Stimulated activated CD4-positive, alpha-beta T cell treated with anti-CD3 and anti-CD28 coated beads, TNF-alpha, amount 100 ng/mL, for 4 hours (primary cell): Measurements from ENCODE around the gene CBX3.
A peak's percentile ranks its signal among the peaks of the same experiment; 100 is the strongest.
"Not testable (repeated sequence)": the region's sequence is repeated elsewhere in the genome, so short reads cannot be mapped to it uniquely, and the experiment has no call there.

ENCODE experiments used
- DNase-seq, 3 experiments: peaks; one replicate each; pipeline ENCODE4 v3.0.0-alpha.2; 2020; ENCODE audit warnings: low read depth in 3 of 3

CBX3 gene

DNA sequence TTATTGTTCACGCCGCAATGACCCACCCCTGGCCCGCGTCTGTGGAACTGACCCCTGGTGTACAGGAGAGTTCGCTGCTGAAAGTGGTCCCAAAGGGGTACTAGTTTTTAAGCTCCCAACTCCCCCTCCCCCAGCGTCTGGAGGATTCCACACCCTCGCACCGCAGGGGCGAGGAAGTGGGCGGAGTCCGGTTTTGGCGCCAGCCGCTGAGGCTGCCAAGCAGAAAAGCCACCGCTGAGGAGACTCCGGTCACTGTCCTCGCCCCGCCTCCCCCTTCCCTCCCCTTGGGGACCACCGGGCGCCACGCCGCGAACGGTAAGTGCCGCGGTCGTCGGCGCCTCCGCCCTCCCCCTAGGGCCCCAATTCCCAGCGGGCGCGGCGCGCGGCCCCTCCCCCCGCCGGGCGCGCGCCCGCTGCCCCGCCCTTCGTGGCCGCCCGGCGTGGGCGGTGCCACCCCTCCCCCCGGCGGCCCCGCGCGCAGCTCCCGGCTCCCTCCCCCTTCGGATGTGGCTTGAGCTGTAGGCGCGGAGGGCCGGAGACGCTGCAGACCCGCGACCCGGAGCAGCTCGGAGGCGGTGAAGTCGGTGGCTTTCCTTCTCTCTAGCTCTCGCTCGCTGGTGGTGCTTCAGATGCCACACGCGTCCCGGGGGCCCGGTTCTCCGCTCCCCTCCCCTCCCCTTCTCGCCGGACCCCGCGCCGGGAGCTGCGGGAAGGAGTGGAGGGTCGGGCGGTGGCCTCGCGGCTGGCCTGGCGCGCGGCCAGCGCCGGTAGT is at the start of gene CBX3:
Gene CBX3, plus strand, starts transcription at position 499 of the 772 bp plus-strand sequence. CDS start 1,254 bp downstream, outside the sequence.
- DNase-seq, result peak; percentile 70 to 78 (median 72)

DNA sequence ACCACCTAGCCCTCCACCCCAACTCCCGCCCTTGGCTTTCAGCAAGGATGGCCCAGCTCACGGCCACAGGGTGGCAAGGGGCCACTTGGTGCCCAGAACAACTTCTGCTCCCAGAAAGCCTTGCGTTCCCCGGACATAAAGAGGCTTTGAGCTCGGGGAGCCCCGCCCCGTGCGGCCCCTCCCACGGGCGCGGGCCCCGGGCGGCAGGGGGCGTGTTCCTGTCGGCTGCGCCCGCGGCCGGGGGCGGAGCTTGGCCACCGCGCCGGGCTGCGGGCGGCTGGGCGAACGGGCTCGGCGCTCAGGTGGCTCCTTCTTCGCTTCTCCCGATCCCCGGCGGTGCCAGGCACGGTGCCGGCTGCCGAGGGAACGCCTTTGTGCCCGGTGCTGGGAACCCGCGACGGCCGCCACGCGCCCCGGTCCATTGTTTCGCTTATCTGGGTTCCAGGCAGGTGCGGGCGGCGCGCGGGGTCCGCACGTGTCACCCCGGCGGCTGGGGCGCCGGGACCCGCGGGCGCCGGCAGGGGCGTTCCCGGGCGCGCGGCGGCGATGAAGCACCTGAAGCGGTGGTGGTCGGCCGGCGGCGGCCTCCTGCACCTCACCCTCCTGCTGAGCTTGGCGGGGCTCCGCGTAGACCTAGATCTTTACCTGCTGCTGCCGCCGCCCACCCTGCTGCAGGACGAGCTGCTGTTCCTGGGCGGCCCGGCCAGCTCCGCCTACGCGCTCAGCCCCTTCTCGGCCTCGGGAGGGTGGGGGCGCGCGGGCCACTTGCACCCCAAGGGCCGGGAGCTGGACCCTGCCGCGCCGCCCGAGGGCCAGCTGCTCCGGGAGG is 49.4 kb upstream of the CBX3 start, which contains the start of gene NFE2L3:
Gene NFE2L3, plus strand, starts transcription at position 246 of the 829 bp plus-strand sequence. Its CDS starts 301 bp downstream, at position 547.
- DNase-seq, result peak; percentile 70 to 75 (median 74)

DNA sequence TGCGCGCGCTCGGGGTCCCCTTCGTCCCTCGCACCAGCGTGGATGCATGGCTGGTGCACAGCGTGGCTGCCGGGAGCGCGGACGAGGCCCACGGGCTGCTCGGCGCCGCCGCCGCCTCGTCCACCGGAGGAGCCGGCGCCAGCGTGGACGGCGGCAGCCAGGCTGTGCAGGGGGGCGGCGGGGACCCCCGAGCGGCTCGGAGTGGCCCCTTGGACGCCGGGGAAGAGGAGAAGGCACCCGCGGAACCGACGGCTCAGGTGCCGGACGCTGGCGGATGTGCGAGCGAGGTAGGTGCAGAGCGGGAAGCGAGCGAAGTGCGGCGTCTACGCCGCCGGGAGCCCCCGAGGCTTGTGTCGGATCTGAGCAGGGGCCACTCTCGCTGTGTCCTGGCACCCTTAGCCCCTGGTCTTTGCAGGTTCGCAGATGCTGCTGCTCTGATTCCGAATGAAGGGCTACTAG is 48.7 kb upstream of the CBX3 start:
- DNase-seq, result peak in 2 of 3 experiments; percentile 11 to 15

DNA sequence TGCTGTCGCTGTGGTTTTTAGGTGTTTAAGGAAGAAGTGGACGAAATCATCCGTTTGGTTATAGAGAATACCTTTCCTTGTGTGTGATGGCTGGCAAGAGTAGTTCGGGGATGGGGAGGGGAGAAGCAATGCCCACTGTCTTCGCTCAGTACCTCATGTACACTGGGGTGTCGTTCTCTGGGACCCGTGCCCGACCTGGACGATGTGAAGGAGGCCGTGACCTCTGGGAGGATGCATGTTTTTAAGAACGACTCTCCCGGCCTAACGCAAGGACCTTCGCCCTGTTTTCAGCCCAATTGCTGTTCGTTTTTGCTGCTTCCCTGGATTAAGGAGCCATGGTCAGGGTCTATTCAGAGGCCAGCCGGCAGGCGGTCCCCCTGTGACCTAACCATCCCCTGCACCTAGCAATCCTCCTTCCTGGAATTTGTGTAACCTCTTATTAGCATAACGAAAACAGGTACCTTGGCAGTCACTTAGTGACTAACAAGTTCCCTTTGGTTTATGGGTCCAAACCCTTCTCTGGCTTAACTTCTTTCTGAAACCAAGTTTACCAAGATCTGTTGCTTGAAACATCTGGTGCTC is 48.2 kb upstream of the CBX3 start:
- DNase-seq, result no peak

DNA sequence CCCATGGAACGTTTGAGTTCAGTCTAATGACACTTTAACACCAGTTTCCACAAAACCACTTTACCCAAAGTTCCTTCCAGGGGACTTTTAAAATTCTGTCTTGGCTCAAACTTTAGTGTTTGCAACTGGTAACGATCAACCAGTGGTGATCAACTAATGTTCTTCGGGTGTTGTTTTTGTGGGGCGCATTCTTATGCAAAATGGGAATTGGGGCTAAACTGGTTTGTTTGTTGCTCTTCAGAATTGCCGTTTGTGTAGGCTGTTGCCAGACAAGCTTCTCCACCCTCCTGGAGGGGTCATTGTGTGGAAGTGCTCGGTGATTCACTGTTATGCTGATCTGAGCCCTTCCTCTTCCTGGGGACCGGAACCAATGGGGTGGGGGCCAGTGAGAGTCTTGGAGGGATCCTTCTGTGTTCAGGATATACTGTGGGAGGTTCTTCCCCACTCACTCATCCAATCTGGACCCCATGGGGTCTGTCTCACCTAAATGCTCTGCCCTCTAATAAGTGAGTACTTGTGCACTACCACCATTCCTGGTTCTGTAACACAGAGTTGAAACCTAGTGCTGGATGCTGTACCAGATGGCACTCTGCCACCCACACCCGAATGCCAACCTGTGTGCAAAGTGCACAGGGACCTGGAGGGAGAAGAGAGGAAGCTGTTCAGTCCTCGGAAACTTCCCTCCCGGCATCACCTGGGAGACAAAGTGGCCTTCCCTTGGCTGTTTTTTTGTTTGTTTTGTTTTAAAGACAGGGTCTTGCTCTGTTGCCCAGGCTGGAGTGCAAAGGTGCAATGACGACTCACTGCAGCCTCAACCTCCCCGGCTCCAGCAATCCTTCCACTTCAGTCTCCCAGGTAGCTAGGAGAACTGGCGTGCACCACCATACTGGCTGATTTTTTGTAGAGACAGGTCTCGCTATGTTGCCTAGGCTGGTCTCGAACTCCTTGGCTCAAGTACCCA is 47.4 kb upstream of the CBX3 start:
- no peak for DNase-seq

DNA sequence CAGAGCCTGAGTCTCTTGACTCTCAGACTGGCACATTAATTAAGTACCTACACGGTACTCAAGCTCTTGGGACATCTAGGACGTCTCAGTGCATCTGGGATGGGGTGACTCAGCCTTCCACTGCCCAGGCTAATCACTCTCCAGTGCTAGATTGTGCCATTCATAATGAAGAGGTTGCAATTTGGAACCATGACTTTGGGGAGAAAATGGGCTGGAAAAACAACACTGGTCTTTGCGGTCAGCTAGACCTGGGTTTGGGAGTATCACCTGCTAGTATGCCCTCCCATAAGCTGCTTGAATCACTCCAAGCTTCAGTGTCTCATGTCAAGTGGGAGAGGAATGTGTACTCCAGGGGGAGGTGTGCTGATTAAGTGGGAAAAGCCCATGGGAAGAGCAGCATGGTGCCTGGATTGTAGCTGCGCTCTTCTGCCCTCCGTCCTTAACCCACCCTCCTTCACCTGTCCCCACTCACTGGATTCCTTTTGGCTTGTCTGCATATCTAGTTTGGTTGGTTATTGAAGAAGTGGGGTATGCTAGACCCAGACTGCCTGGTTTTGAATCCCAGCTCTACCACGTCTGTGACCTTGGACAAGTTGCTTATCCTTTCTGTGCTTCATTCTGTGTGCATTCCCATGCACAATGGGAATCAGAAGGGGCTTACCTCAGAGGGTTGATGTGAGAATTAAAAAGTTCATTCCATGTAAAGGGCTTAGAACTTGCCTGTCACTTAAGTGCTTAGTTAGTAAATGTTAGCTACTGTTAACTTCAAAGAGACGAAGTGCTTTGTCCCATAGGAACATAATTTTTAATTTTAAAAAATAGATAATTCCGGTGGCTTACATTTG is 45.8 kb upstream of the CBX3 start:
- DNase-seq, result no peak

DNA sequence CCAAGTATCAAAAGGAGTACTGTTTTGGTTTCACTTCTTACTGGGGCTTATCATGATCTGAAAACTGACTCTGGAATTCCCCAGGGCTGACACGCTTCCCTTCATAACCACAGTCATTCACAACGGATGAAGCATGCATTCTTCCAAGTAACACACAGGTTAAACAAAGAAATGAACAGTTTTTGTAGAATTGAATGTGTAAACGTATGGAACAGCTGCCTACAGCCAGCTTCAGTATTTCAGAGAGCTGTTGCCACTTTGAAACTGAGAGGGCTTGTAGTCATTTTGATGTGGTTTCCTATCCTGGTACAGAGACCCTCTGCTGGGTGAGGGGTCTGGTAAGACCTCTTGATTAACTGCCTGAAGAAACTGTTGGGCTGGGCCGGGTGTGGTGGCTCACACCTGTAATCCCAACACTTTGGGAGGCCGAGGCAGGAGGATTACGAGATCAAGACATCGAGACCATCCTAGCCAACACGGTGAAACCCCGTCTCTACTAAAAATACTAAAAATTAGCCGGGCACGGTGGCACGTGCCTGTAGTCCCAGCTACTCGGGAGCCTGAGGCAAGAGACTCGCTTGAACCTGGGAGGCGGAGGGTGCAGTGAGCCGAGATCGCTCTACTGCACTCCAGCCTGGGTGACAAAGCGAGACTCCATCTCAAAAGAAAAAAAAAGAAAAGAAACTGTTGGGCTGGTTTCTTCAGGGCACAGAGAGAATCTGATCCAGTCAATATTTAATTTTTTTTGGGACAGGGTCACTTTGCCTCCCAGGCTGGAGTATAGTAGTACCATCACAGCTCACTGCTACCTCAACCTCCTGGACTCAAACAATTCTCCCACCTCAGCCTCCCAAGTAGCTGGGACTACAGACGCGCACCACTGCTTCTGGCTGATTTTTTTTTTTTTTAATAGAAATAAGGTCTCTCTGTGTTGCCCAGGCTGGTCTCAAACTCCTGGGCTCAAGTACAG is 44.8 kb upstream of the CBX3 start:
- DNase-seq, result peak in 2 of 3 experiments; percentile 31 to 39

DNA sequence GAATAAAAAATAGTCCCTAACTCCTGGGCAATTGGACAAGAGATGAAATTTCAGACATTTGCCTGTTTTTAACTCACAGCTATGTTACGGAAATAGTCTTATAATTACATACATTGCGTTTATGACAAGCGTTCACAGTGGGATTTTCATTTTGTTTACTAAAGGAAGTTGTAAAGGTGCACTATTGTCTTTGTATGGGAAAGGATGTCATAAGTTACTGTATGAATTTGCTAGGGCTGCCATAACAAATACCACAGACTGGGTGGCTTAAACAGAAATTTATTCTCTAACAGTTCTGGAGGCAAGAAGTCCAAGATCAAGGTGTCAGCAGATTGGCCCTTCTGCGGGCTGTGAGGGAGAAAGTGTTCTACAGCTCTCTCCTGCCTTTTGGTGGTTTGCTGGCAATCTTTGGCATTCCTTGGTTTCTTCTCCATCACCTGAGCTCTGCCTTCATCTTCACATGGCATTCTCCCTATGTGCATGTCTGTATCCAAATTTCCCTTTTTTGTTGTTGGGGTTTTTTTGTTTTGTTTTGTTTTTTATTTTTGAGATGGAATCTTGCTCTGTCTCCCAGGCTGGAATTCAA is 43.9 kb upstream of the CBX3 start:
- DNase-seq, result no peak

DNA sequence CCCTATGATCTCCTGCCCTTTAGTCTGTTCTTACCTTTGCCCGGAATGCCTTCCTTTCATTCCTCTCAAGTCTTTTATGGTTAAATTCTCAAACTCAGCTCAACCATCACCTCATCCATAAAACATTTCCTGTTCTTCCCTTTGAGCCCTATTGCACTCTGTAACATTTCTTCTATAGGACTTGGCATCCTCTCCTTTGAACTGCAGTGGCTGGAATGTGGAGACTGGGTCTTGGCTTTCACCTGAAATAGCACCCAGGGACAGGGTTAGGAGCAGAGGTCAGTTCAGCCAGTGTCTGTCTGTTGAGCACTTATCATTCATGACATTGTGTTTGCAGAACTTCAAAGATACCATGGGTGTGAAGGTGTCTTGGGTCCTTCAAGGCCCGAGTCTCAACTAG is 42.3 kb upstream of the CBX3 start:
- no peak for DNase-seq

DNA sequence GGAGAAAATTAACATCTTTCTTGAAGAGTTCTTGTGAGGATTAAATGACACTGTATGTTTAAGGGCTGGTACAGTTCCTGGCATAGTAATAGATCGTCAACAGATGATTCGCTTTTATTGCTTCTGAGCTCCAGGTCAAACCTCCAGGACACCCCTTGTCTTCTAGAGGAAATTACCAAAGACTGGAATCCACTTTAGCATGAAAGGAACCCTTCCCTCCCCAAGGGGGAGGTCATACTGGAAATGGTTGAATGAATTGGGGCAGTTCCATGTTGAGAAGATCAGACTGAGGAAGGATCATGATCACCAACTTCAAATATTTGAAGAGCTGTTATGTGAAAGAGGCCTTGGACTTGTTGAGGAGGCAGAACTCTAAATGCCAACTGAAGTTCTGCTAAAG is 40.6 kb upstream of the CBX3 start:
- no peak for DNase-seq

DNA sequence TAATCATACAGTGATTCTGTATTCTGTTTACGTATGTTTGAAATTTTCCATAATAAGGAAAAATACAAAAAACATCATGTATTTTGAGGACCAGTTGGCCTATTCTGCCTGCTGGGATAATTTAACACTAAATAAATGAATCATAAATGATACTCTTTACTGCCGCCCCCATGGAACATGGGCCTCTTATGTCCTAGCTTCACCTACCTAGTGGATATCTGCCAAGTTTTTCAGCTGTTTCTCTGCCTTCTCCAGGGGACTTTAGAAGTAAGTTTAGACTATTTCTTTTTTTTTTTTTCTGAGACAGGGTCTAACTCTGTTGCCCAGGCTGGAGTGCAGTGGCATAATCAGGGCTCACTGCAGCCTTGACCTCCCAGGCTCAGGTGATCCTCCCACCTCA is 39.1 kb upstream of the CBX3 start:
- no peak for DNase-seq

DNA sequence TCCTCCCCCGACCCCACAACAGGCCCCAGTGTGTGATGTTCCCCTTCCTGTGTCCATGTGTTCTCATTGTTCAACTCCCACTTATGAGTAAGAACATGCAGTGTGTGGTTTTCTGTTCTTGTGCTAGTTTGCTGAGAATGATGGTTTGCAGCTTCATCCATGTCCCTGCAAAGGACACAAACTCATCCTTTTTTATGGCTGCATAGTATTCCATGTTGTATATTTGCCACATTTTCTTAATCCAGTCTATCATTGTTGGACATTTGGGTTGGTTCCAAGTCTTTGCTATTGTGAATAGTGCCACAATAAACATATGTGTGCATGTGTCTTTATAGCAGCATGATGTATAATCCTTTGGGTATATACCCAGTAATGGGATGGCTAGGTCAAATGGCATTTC is 37.7 kb upstream of the CBX3 start:
- DNase-seq, result not testable (repeated sequence)

DNA sequence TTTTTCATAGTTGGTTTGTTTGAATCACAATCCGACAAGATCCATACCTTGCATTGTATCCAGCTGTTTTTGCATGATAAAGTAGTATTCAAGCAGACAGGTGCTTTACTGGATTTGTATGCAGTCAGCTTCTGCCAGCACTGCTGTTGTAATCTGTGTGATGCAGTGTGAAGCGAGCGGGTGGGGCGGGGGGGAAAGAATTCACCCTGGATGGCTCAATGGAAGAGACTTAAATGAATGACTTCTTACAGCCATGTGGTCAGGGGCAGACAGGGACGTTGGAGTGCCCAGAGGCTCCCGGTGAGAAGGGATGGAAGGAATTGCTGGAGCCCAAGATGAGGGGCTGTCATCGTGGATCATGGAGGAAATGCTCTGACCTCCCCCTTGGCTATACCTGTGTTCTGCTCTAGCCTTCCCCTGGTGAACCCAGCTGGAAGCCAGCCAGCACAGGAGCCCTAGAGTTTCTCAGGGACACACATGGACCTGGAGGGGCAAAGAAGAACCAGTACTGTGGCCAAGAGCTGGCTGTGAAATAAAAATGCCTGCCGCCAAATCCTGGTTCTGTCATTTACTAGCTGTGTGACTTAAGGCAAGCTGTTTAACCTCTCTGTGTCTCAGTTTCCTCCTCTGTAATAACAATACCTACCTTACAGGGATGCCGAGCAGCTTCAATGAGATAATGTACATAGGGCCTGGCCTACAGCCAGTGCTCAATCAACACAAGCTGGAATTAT is 35.4 kb upstream of the CBX3 start:
- no peak for DNase-seq

DNA sequence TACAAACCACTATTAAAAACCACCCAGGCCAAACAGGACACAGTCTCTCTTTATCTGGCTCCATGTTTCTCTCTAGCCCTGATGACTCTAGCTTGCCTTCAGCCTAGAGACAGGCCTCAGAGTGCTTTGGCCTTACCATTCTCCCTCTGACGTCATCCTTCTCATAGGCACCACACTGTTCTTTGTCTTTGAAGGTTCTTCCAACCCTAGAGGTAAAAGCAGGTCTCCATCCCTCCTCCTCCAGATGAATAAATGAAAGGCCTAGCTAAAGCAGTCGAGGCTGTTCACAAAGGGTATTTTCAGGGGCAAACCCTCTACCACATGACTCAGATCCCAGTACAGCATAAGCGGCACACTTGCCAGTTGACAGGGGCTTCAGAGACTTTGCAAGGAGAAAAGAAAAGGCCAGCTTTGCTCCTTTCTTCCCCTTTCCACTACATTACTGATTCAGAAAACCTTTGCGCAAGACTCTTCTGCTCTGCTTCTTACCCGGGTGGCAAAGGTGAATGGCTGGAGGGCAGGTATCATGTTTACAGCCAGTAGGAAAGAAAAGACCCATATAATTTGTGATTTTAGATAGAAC is 34.8 kb upstream of the CBX3 start:
- DNase-seq, result no peak

DNA sequence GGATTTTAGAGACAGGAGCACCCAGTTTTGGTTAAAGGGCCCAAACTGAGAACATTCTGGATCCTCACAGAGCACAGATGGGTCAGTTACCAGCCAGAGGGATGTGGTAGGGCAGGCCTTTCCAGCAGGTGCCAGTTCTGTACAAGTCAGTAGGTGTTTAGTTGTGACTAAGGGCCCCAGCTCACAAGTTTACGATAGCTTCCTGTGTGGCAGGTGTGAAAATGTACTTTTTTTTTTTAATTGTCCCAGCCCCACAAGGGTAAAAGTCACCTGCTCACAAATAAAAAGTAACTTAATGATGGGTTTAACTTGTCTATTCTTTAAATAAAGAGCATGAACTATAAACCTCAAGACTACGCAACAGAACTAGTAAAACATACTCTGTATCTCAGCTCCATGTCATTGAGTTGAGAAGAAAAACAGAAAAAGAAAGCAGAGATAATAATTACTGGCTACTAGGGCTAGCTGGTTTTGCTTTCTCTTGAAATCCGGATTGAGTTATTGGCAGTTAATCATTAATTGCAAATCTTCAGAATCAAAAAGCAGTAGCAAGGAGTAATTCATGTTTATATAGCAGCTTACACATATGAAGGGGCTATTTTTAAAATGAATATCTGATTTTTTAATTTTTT is 34.1 kb upstream of the CBX3 start:
- no peak for DNase-seq

DNA sequence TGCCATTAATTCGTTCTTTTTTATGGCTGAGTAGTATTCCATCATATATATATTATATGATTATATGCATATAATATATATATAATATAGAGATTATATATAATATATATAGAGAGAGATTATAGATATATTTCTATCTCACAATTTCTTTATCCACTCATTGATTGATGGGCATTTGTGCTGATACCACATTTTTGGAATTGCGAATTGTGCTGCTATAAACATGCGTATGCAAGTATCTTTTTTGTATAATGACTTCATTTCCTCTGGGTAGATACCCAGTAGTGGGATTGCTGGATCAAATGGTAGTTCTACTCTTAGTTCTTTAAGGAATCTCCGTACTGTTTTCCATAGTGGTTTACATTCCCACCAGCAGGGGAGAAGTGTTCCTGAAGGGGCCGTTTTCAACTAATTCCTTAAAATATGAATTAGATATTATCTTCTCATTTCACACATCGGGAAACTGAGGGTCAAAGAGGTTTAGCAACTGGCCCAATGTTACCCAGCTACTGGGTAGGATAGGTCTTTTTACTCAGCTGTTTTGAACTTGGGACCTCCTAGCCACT is 33.0 kb upstream of the CBX3 start:
- DNase-seq, result no peak

DNA sequence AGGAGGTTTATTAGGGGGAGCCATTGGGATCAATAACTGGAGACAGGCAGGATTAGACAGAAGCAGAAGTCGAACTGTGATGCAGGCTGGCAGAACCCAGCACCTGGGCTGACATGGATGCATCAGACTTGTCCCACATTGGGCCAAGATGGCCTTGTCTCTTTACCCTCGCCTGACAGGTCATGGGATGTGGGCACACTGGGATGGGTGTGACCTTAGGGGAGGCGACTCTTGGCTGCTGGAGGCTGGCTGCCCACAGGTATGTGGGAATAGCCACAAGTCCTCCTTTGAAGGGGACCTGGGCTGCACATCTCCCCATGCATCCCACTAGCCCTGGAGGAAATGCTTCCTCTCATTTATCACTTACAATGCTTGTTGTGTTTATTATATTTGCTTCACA is 32.3 kb upstream of the CBX3 start:
- no peak for DNase-seq
